Vagina (tissue), 2 donors: ENCODE results near the gene AKAP13.

Experiments
- CTCF ChIP-seq, 3 experiments: fragments of 450-650 bp in 2 of 3; fragments of 200-600 bp in 1 of 3; sonication (generic) in 1 of 3; IDR thresholded peaks; one replicate each; pipeline ENCODE4 v1.5.1; 2017 to 2019; ENCODE audit warnings: antibody characterized with exemption in 3 of 3, mild to moderate bottlenecking in 2 of 3, moderate library complexity in 2 of 3
- POLR2A ChIP-seq, 2 donors: fragments of 450-650 bp; IDR thresholded peaks; one replicate each; pipeline ENCODE4 v1.6.1; 2017; ENCODE audit warnings: antibody characterized with exemption in 2 of 2, mild to moderate bottlenecking in 2 of 2, moderate library complexity in 2 of 2
- POLR2AphosphoS5 ChIP-seq, 2 donors: sonication (generic); formaldehyde crosslinking; IDR thresholded peaks; one replicate each; pipeline ENCODE4 v1.9.0; 2017; ENCODE audit warnings: antibody characterized with exemption in 2 of 2, mild to moderate bottlenecking in 2 of 2, low read depth in 1 of 2; ENCODE audit not compliant: insufficient read depth in 1 of 2

- TF ChIP-seq CTCF (IDR thresholded peaks at IDR 0.05) (no peak), POLR2AphosphoS5 (IDR thresholded peaks at IDR 0.05; ENCODE audit: insufficient read depth in 1 of 2, low read depth in 1 of 2) (no peak), POLR2A (IDR thresholded peaks at IDR 0.05) (no peak)
Observed at GRCh38 chr15:85462029-85462428, 81.6 kb downstream of the AKAP13 start.
